ENCODE data around the gene PIGR. TPM values are rescaled to one million over a fixed set of nuclear protein-coding genes. Genes with fewer than 3 reads are reported as not detected.

The PIGR gene
- total RNA-seq, 1 experiment from 2014 or later, result not detected

- Histone ChIP-seq H3K9me3 (ENCODE audit: control insufficient read depth, low read depth, low read length) (no peaks in the 10 kb centered on the region), H2AFZ (ENCODE audit: low read length) (no peak overlapping the region), H2BK20ac (ENCODE audit: low read depth, low read length, poor library complexity, severe bottlenecking) (no peak overlapping the region), H3K4me1 (ENCODE audit: insufficient read depth, low read length) (no peaks in the 10 kb centered on the region), H4K8ac (replicated peaks; ENCODE audit: insufficient read length, low read depth, low read length) (no peak overlapping the region), H3K23me2 (ENCODE audit: insufficient read length, low read depth, low read length, poor library complexity, severe bottlenecking) (no peaks in the 10 kb centered on the region), H4K91ac (ENCODE audit: insufficient read length, low read depth, low read length) (no peak overlapping the region), H3K4ac (ENCODE audit: low read depth, low read length) (no peak overlapping the region), H3K23ac (ENCODE audit: insufficient read length, low read depth, low read length) (no peak overlapping the region), H3K18ac (ENCODE audit: insufficient read length, low read depth, low read length) (no peak overlapping the region), H2AK5ac (ENCODE audit: insufficient read length, low read length) (no peak overlapping the region), H4K5ac (ENCODE audit: insufficient read length, low read depth, low read length) (no peak overlapping the region), H3K56ac (ENCODE audit: insufficient read length, low read depth, low read length) (no peak overlapping the region), H3K9ac (ENCODE audit: extremely low read depth, insufficient read length, low read length) (no peak overlapping the region), H2BK15ac (ENCODE audit: low read depth, low read length) (no peak overlapping the region), H2BK12ac (ENCODE audit: insufficient read length, low read depth, low read length) (no peak overlapping the region), H3K14ac (ENCODE audit: insufficient read depth, low read length) (no peak overlapping the region), H3K4me2 (ENCODE audit: insufficient read depth, insufficient read length, low read length) (no peak overlapping the region), H2BK120ac (ENCODE audit: low read depth, low read length, poor library complexity, severe bottlenecking) (no peak overlapping the region), H3K79me1 (ENCODE audit: insufficient read depth, low read depth, low read length, poor library complexity, severe bottlenecking) (no peaks in the 10 kb centered on the region), H4K20me1 (ENCODE audit: control insufficient read depth, insufficient read depth, insufficient read length) (no peaks in the 10 kb centered on the region), H3K79me2 (ENCODE audit: insufficient read depth, low read length) (no peaks in the 10 kb centered on the region), H3K27me3 (ENCODE audit: insufficient read depth, low read length) (no peaks in the 10 kb centered on the region), H3T11ph (ENCODE audit: low read length) (no peak overlapping the region), H3K27ac (ENCODE audit: insufficient read length, low read depth, low read length) (no peak overlapping the region), H2BK5ac (ENCODE audit: insufficient read length, low read length) (no peak overlapping the region)
- TF ChIP-seq CTCF (conservative IDR thresholded peaks at IDR 0.05), result no peak
- H3K27ac Mint-ChIP-seq, result no peak overlapping the region; a peak in 1 of 7 replicates
- no peaks in the 10 kb centered on the region; a peak in 1 of 7 replicates for H3K36me3 Mint-ChIP-seq (ENCODE audit: insufficient read depth in 1 of 3, low read depth in 3 of 3)
- WGBS (ENCODE audit: extremely low coverage, insufficient read length, low lambda C conversion rate), result no CpG with 5 or more reads among the region's 3 CpGs
- H3K4me3 Mint-ChIP-seq, result no peak overlapping the region
- H3K9me3 Mint-ChIP-seq, result no peaks in the 10 kb centered on the region
- H3K4me1 Mint-ChIP-seq, result no peaks in the 10 kb centered on the region
- H3K27me3 Mint-ChIP-seq (ENCODE audit: low read depth), result peaks cover 30% of the 10 kb centered on the region
- no peak for DNase-seq
These were observed 989 bp upstream of the PIGR start for GRCh38 chr1:206947255-206947654.

All from H9 (cell line).